GM18520 (cell line): ENCODE results near the gene VTI1A.

Experiments
- ATAC-seq: cut with Tn5 transposase; IDR thresholded peaks from one replicate; pipeline ENCODE4 v1.9.1; 2021; ENCODE audit not compliant: unreplicated experiment

Gene VTI1A

GRCh38 chr10:112821663-112822062 lies 374.6 kb downstream of the VTI1A start:
- ATAC-seq, result no peak

GRCh38 chr10:112823007-112823406 lies 376.0 kb downstream of the VTI1A start:
- ATAC-seq, result no peak

- ATAC-seq, result no peak
Measured at GRCh38 chr10:112823604-112824003, 376.6 kb downstream of the VTI1A start.

- ATAC-seq, result no peak
Measured at GRCh38 chr10:112826018-112826697, 379.1 kb downstream of the VTI1A start.

GRCh38 chr10:112827086-112827485 lies 380.1 kb downstream of the VTI1A start:
- ATAC-seq, result no peak

GRCh38 chr10:112827951-112828350 lies 380.9 kb downstream of the VTI1A start:
- no peak for ATAC-seq

GRCh38 chr10:112831859-112832258 lies 384.8 kb downstream of the VTI1A start:
- ATAC-seq, result no peak

- no peak for ATAC-seq
Measured at GRCh38 chr10:112832361-112832878, 385.4 kb downstream of the VTI1A start.

- ATAC-seq, result no peak
Measured at GRCh38 chr10:112832959-112833358, 385.9 kb downstream of the VTI1A start.

- no peak for ATAC-seq
Measured at GRCh38 chr10:112834751-112835181, 387.8 kb downstream of the VTI1A start.

- no peak for ATAC-seq
Measured at GRCh38 chr10:112835217-112835715, 388.3 kb downstream of the VTI1A start.

- ATAC-seq, result no peak
Measured at GRCh38 chr10:112835944-112836451, 389.0 kb downstream of the VTI1A start.

- no peak for ATAC-seq
Measured at GRCh38 chr10:112838784-112839481, 391.9 kb downstream of the VTI1A start.

- no peak for ATAC-seq
Measured at GRCh38 chr10:112839928-112840654, 393.1 kb downstream of the VTI1A start.

- ATAC-seq, result no peak
Measured at GRCh38 chr10:112841549-112841948, 394.5 kb downstream of the VTI1A start.

- peak; percentile 74 for ATAC-seq
Measured at GRCh38 chr10:112842832-112843360, 395.9 kb downstream of the VTI1A start.

GRCh38 chr10:112843623-112844022 lies 396.6 kb downstream of the VTI1A start:
- ATAC-seq, result no peak

GRCh38 chr10:112844681-112845544 lies 397.9 kb downstream of the VTI1A start:
- no peak for ATAC-seq

- ATAC-seq, result no peak
Measured at GRCh38 chr10:112847778-112848177, 400.8 kb downstream of the VTI1A start.

- ATAC-seq, result no peak
Measured at GRCh38 chr10:112848228-112848627, 401.2 kb downstream of the VTI1A start.
